NCI-H460 (cell line): ENCODE data around the gene PSMC6. TPM values are rescaled to one million over a fixed set of nuclear protein-coding genes. Genes with fewer than 3 reads are reported as not detected.
A peak's percentile ranks its signal among the peaks of the same experiment; 100 is the strongest.

Experiments
- DNase-seq: peaks from one replicate; pipeline ENCODE4 v3.0.0-alpha.2; 2016; ENCODE audit warnings: low read depth; ENCODE audit errors: extremely low read depth
- polyA plus RNA-seq: library from polyadenylated mRNA; depleted of rRNA; stranded (reverse); fragments of >200 nt; gene quantifications from 2 replicates; pipeline ENCODE4 v1.2.3, GENCODE V29; 2014; cell fraction: nucleus; rRNA removed
- total RNA-seq: library from RNA; depleted of rRNA; stranded (reverse); fragments of >200 nt; shearing (Covaris generic); gene quantifications from 2 replicates; pipeline ENCODE4 v1.2.3, GENCODE V29; 2014; rRNA removed

Gene PSMC6
- 170 and 183 TPM in 2 replicates for total RNA-seq
- polyA plus RNA-seq, result 153 and 201 TPM in 2 replicates

GRCh38 chr14:52706724-52707706 lies at the start of gene PSMC6:
Gene PSMC6 (plus strand): TSS chr14:52707200. CDS start chr14:52707220, 20 bp downstream.
- DNase-seq, result peak; percentile 90

- DNase-seq, result no peak
These were observed 46.7 kb upstream of the PSMC6 start for GRCh38 chr14:52660325-52660724.

- no peak for DNase-seq
These were observed 46.2 kb upstream of the PSMC6 start for GRCh38 chr14:52660832-52661231.

GRCh38 chr14:52661314-52661713 lies 45.7 kb upstream of the PSMC6 start:
- no peak for DNase-seq

- DNase-seq, result no peak
These were observed 43.1 kb upstream of the PSMC6 start for GRCh38 chr14:52663850-52664249.

GRCh38 chr14:52678591-52678990 lies 28.4 kb upstream of the PSMC6 start:
- no peak for DNase-seq

GRCh38 chr14:52683985-52684520 lies 22.9 kb upstream of the PSMC6 start:
- no peak for DNase-seq

- DNase-seq, result no peak
These were observed 20.8 kb upstream of the PSMC6 start for GRCh38 chr14:52686176-52686575.

GRCh38 chr14:52690983-52691760 lies 15.8 kb upstream of the PSMC6 start:
- DNase-seq, result no peak

- DNase-seq, result no peak
These were observed 14.6 kb upstream of the PSMC6 start for GRCh38 chr14:52692248-52692962.

- DNase-seq, result no peak
These were observed 14.0 kb upstream of the PSMC6 start for GRCh38 chr14:52693036-52693435.

GRCh38 chr14:52693532-52693931 lies 13.5 kb upstream of the PSMC6 start:
- no peak for DNase-seq

GRCh38 chr14:52694761-52695480 lies 12.1 kb upstream of the PSMC6 start:
- no peak for DNase-seq

GRCh38 chr14:52695481-52696091 lies 11.4 kb upstream of the PSMC6 start, which contains the start of gene ERO1A:
Gene ERO1A (minus strand): TSS chr14:52695558. CDS start chr14:52695481, 77 bp downstream.
- peak; percentile 62 for DNase-seq

GRCh38 chr14:52700701-52701172 lies 6.3 kb upstream of the PSMC6 start:
- DNase-seq, result no peak

GRCh38 chr14:52701223-52701622 lies 5.8 kb upstream of the PSMC6 start:
- no peak for DNase-seq

- peak; percentile 52 for DNase-seq
These were observed 3.8 kb upstream of the PSMC6 start for GRCh38 chr14:52703225-52703624.

- DNase-seq, result no peak
These were observed 3.3 kb upstream of the PSMC6 start for GRCh38 chr14:52703664-52704063.

GRCh38 chr14:52706286-52706685 lies 714 bp upstream of the PSMC6 start:
- no peak for DNase-seq
